A549 treated with AZD2906 at 1 μM for 4 hours (cell line): ENCODE measurements around the gene SCRN2. TPM values are rescaled to one million over a fixed set of nuclear protein-coding genes. Genes with fewer than 3 reads are reported as not detected.

Experiments used
- total RNA-seq: library from RNA; stranded (reverse); fragments of 200-300 nt; extraction: Qiagen RNA extraction; gene quantifications from 5 replicates; pipeline ENCODE4 v1.2.3, GENCODE V29; 2022

The SCRN2 gene
- total RNA-seq: 31.9 to 40.2 TPM (median 38.2 TPM) in 5 replicates

GRCh38 chr17:47840742-47841487 lies at the start of gene SCRN2:
Gene SCRN2, minus strand, starts transcription at chr17:47841273. Its CDS starts 430 bp downstream, at chr17:47840843.

GRCh38 chr17:47850692-47851573 lies 9.9 kb upstream of the SCRN2 start, which contains the start of gene SP6:
Gene SP6, minus strand, starts transcription at chr17:47851163. Its CDS starts 2,734 bp downstream, at chr17:47848429.

GRCh38 chr17:47831003-47831933 lies 9.8 kb downstream of the SCRN2 start, which contains the start of the genes LRRC46 and MRPL10:
Gene LRRC46, plus strand, starts transcription at chr17:47831670. Its CDS starts 320 bp downstream, at chr17:47831990.
Gene MRPL10, minus strand, starts transcription at chr17:47831541. Its CDS starts 30 bp downstream, at chr17:47831511.

GRCh38 chr17:47821424-47822391 lies 19.4 kb downstream of the SCRN2 start, which contains the start of gene OSBPL7:
Gene OSBPL7, minus strand, starts transcription at chr17:47821794. Its CDS starts 1,516 bp downstream, at chr17:47820278.

Other genes with a start within 250 kb of the SCRN2 start
- gene KPNB1, start 191.4 kb downstream of the SCRN2 start, total RNA-seq: 274 to 432 TPM (median 299 TPM) in 5 replicates
- 3.9 to 5.8 TPM (median 4.8 TPM) in 5 replicates for gene TBKBP1, start 147.1 kb downstream of the SCRN2 start, total RNA-seq
- 0.18 to 0.25 TPM (median 0.23 TPM) in 5 replicates for gene TBX21, start 108.0 kb downstream of the SCRN2 start, total RNA-seq
- 12.2 to 17.8 TPM (median 15.8 TPM) in 5 replicates for gene OSBPL7, start 19.5 kb downstream of the SCRN2 start, total RNA-seq
- gene MRPL10, start 9.7 kb downstream of the SCRN2 start, total RNA-seq: 90.4 to 118 TPM (median 92.1 TPM) in 5 replicates
- gene LRRC46, start 9.6 kb downstream of the SCRN2 start, total RNA-seq: 2.7 to 3.7 TPM (median 3.2 TPM) in 5 replicates
- 7.6 to 7.8 TPM (median 7.7 TPM) in 5 replicates for gene SP6, start 9.9 kb upstream of the SCRN2 start, total RNA-seq
- 17.8 to 19.3 TPM (median 18.3 TPM) in 5 replicates for gene SP2, start 55.0 kb upstream of the SCRN2 start, total RNA-seq
- gene PNPO, start 100.3 kb upstream of the SCRN2 start, total RNA-seq: 24.0 to 27.5 TPM (median 24.5 TPM) in 5 replicates
- gene PRR15L, start 116.6 kb upstream of the SCRN2 start, total RNA-seq: 3.1 to 3.9 TPM (median 3.5 TPM) in 5 replicates
- gene CDK5RAP3, start 129.8 kb upstream of the SCRN2 start, total RNA-seq: 99.9 to 126 TPM (median 107 TPM) in 5 replicates
- gene COPZ2, start 196.5 kb upstream of the SCRN2 start, total RNA-seq: 12.0 to 20.8 TPM (median 16.8 TPM) in 5 replicates
- 114 to 133 TPM (median 123 TPM) in 5 replicates for gene NFE2L1, start 207.1 kb upstream of the SCRN2 start, total RNA-seq